Endothelial cell (in vitro differentiated cells): Measurements from ENCODE around the gene CAB39. TPM values are rescaled to one million over a fixed set of nuclear protein-coding genes. Genes with fewer than 3 reads are reported as not detected.
"Not testable (repeated sequence)": the region's sequence is repeated elsewhere in the genome, so short reads cannot be mapped to it uniquely, and the experiment has no call there.

ENCODE experiments used
- DNase-seq: peaks from one replicate; pipeline ENCODE4 v3.0.0; 2021; ENCODE audit warnings: low spot score
- H3K27ac Mint-ChIP-seq: one replicate; pipeline ENCODE4 v1.8.0; 2021; ENCODE audit warnings: mixed read lengths, inconsistent platforms; ENCODE audit not compliant: unreplicated experiment
- H3K27me3 Mint-ChIP-seq: one replicate; pipeline ENCODE4 v1.8.0; 2021; ENCODE audit warnings: mild to moderate bottlenecking, moderate library complexity, mixed read lengths, inconsistent platforms; ENCODE audit not compliant: unreplicated experiment
- H3K36me3 Mint-ChIP-seq: one replicate; pipeline ENCODE4 v1.8.0; 2021; ENCODE audit warnings: mild to moderate bottlenecking, low read depth, mixed read lengths, inconsistent platforms; ENCODE audit not compliant: unreplicated experiment
- H3K4me1 Mint-ChIP-seq: one replicate; pipeline ENCODE4 v1.8.0; 2021; ENCODE audit warnings: mild to moderate bottlenecking, mixed read lengths, inconsistent platforms; ENCODE audit not compliant: unreplicated experiment
- H3K4me3 Mint-ChIP-seq: one replicate; pipeline ENCODE4 v1.8.0; 2021; ENCODE audit warnings: mild to moderate bottlenecking, mixed read lengths, inconsistent platforms; ENCODE audit not compliant: unreplicated experiment
- H3K9me3 Mint-ChIP-seq: one replicate; pipeline ENCODE4 v1.8.0; 2021; ENCODE audit warnings: mixed read lengths, inconsistent platforms; ENCODE audit not compliant: unreplicated experiment
- total RNA-seq: library from RNA; stranded (reverse); fragmentation: NEBNext Ultra II Directional; extraction: Animal tissue kit (Norgen Biotek cat#: 25700); gene quantifications from one replicate; pipeline ENCODE4 v1.2.1, GENCODE V29; 2021; ENCODE audit not compliant: unreplicated experiment
- TF ChIP-seq, protein P1 (sequence below): fragments of 200-600 bp; sonication (generic); IDR thresholded peaks from one replicate; pipeline ENCODE4 v1.5.0; 2021; ENCODE audit warnings: antibody characterized with exemption; ENCODE audit not compliant: unreplicated experiment

Gene CAB39
- total RNA-seq, 1 donor from 2014 or later, result 48.7 TPM

DNA sequence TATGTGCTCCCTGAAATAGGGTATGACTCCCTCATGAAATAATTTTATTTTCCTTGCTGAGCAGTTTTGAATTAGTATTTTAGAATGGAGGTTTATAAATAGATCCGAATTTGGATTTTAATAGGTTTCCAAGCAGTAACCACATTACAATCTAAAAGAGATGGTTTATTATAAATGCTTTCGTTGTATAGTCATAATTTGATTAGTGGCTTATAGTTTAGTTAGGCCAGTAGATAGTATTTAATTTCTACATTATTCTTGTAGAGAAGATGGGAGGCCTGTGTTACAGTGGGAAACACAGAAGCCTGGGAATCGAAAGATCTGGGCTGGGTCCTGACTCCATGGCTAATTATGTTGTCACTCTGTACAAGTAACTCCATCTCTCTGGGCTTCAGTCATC lies 6.7 kb downstream of the CAB39 start:
- Mint-ChIP-seq H3K4me3 (no peak overlapping the region), H3K36me3 (peaks cover 6% of the 10 kb centered on the region), H3K27ac (no peak overlapping the region), H3K27me3 (peaks cover 5% of the 10 kb centered on the region), H3K9me3 (no peaks in the 10 kb centered on the region), H3K4me1 (peaks cover 50% of the 10 kb centered on the region)
- DNase-seq, result no peak
- TF ChIP-seq, protein P1, sequence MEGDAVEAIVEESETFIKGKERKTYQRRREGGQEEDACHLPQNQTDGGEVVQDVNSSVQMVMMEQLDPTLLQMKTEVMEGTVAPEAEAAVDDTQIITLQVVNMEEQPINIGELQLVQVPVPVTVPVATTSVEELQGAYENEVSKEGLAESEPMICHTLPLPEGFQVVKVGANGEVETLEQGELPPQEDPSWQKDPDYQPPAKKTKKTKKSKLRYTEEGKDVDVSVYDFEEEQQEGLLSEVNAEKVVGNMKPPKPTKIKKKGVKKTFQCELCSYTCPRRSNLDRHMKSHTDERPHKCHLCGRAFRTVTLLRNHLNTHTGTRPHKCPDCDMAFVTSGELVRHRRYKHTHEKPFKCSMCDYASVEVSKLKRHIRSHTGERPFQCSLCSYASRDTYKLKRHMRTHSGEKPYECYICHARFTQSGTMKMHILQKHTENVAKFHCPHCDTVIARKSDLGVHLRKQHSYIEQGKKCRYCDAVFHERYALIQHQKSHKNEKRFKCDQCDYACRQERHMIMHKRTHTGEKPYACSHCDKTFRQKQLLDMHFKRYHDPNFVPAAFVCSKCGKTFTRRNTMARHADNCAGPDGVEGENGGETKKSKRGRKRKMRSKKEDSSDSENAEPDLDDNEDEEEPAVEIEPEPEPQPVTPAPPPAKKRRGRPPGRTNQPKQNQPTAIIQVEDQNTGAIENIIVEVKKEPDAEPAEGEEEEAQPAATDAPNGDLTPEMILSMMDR, result no peak

- peak overlapping the region; percentile 62 for H3K27ac Mint-ChIP-seq
- no peak for DNase-seq
- H3K4me3 Mint-ChIP-seq, result no peak overlapping the region
- H3K36me3 Mint-ChIP-seq, result peaks cover 6% of the 10 kb centered on the region
- TF ChIP-seq, protein P1, result no peak
- H3K27me3 Mint-ChIP-seq, result peaks cover 2% of the 10 kb centered on the region
- peaks cover 41% of the 10 kb centered on the region for H3K4me1 Mint-ChIP-seq
- H3K9me3 Mint-ChIP-seq, result no peaks in the 10 kb centered on the region
Measured at GRCh38 chr2:230721712-230722111, 9.1 kb downstream of the CAB39 start.

DNA sequence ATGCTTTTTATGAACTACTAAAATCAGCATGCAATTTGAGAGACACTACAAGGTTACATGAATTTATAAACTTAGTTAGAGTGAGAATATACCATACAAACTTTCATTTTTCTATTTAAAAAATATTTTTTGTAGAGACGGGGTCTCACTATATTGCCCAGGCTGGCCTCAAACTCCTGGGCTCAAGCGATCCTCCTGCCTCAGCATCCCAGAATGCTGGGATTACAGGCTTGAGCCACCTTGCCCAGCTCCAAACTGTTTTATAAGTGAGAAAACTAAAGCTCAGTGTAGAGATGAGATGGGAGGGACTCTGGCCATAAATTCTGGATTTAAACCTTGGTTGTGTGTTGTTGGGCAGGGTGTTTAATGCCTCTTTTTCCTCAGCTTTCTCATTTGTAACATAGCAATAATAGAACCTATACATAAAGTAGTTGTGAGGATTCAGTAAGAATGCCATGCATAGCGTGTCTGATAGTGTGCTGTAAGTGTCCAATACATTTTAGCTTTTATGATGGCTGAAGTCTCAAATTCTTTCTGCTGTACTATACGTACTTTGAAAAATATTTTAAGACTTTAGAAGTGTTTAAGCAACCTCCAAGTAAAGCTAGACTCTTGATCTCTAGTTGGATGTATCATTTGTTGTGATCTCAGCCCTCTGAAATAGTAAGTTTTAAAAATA lies 9.7 kb downstream of the CAB39 start:
- TF ChIP-seq, protein P1, result no peak
- no peak overlapping the region for H3K27ac Mint-ChIP-seq
- no peak overlapping the region for H3K4me3 Mint-ChIP-seq
- peaks cover 2% of the 10 kb centered on the region for H3K27me3 Mint-ChIP-seq
- H3K4me1 Mint-ChIP-seq, result peaks cover 39% of the 10 kb centered on the region
- no peak for DNase-seq
- peaks cover 6% of the 10 kb centered on the region for H3K36me3 Mint-ChIP-seq
- H3K9me3 Mint-ChIP-seq, result no peaks in the 10 kb centered on the region

DNA sequence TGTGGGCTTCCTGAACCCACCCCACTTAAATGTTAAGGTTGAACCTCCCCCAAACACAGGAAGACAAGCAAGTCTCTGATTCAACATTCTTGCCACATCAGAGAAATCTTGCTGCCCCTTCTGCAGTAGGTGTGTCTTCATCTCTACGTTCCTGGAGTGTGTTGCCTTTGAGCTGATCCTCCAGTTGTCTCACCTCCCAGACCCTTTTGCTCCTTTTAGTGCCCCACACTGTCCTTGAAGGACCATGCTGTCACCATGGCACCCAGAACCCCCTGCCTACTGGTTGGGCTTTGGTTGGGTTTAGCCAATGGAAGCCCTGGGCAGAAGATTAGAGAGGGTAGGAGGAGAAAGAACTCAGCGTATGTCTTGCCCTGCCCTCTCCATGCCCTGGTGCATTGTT lies 10.7 kb downstream of the CAB39 start:
- Mint-ChIP-seq H3K27me3 (peaks cover 2% of the 10 kb centered on the region), H3K4me3 (no peak overlapping the region), H3K4me1 (peaks cover 30% of the 10 kb centered on the region), H3K36me3 (peaks cover 6% of the 10 kb centered on the region), H3K9me3 (no peaks in the 10 kb centered on the region), H3K27ac (no peak overlapping the region)
- no peak for DNase-seq
- TF ChIP-seq, protein P1, result no peak

GRCh38 chr2:230724957-230725356 lies 12.3 kb downstream of the CAB39 start:
- peaks cover 24% of the 10 kb centered on the region for H3K4me1 Mint-ChIP-seq
- not testable (repeated sequence) for H3K36me3 Mint-ChIP-seq, H3K9me3 Mint-ChIP-seq, DNase-seq, H3K27ac Mint-ChIP-seq, H3K27me3 Mint-ChIP-seq, H3K4me3 Mint-ChIP-seq
